ENCODE data around the gene TNFAIP8.

- TF ChIP-seq FOXP1 (CRISPR knock-in tag; IDR thresholded peaks at IDR 0.05; ENCODE audit: borderline replicate concordance) (no peak), ZNF671 (CRISPR knock-in tag; IDR thresholded peaks at IDR 0.05) (no peak), CTCF (IDR thresholded peaks at IDR 0.05) (no peak), ZNF263 (CRISPR knock-in tag; IDR thresholded peaks at IDR 0.05; ENCODE audit: low read depth) (no peak), CREB1 (CRISPR knock-in tag; IDR thresholded peaks at IDR 0.05) (no peak), MXD4 (CRISPR knock-in tag; IDR thresholded peaks at IDR 0.05; ENCODE audit: borderline replicate concordance) (no peak), CREM (CRISPR knock-in tag; IDR thresholded peaks at IDR 0.05) (no peak), ZNF532 (CRISPR knock-in tag; IDR thresholded peaks at IDR 0.05; ENCODE audit: borderline replicate concordance) (no peak), FOXJ3 (CRISPR knock-in tag; IDR thresholded peaks at IDR 0.05; ENCODE audit: borderline replicate concordance) (no peak), USF1 (CRISPR knock-in tag; IDR thresholded peaks at IDR 0.05) (no peak), NFE2L1 (CRISPR knock-in tag; IDR thresholded peaks at IDR 0.05) (no peak)
Observed at GRCh38 chr5:119386596-119387344, 31.0 kb downstream of the TNFAIP8 start.

Data from WTC11 (cell line).